CD14-positive monocyte (primary cell): Measurements from ENCODE around the gene MST1. TPM values are rescaled to one million over a fixed set of nuclear protein-coding genes. Genes with fewer than 3 reads are reported as not detected.

Source experiments
- DNase-seq, 3 donors: peaks; one replicate each; pipeline ENCODE4 v3.0.0-alpha.2; 2011 to 2022
- H2AFZ ChIP-seq: 2 replicates; pipeline ENCODE4 v1.6.0; 2012; ENCODE audit warnings: mild to moderate bottlenecking, low read depth, low read length, inconsistent platforms; ENCODE audit not compliant: insufficient read depth, poor library complexity, severe bottlenecking
- H3K27ac ChIP-seq, 2 donors: 1 replicate in 1 of 2; 2 replicates in 1 of 2; pipeline ENCODE4 v1.5.1; 2012 to 2013; ENCODE audit warnings: low read length in 2 of 2, control low read depth in 1 of 2, inconsistent platforms in 1 of 2, low read depth in 1 of 2, mild to moderate bottlenecking in 1 of 2
- H3K27me3 ChIP-seq, 2 donors: one replicate each; pipeline versions ENCODE4 v1.6.0 to v1.6.1; 2011 to 2013; ENCODE audit warnings: low read length in 2 of 2; ENCODE audit not compliant: control insufficient read depth in 2 of 2, insufficient read depth in 2 of 2
- H3K36me3 ChIP-seq, 2 donors: replicated peaks in 1 of 2; 1 replicate in 1 of 2; 2 replicates in 1 of 2; pipeline versions ENCODE4 v1.5.1 to v1.6.1; 2012 to 2013; ENCODE audit warnings: low read length in 2 of 2, control low read depth in 1 of 2, inconsistent platforms in 1 of 2, mild to moderate bottlenecking in 1 of 2; ENCODE audit not compliant: insufficient read depth in 2 of 2, control insufficient read depth in 1 of 2
- H3K4me1 ChIP-seq, 2 donors: 1 replicate in 1 of 2; 2 replicates in 1 of 2; pipeline versions ENCODE4 v1.5.1 to v1.6.1; 2012 to 2013; ENCODE audit warnings: low read length in 2 of 2, control low read depth in 1 of 2, inconsistent platforms in 1 of 2, mild to moderate bottlenecking in 1 of 2, moderate library complexity in 1 of 2; ENCODE audit not compliant: insufficient read depth in 2 of 2, control insufficient read depth in 1 of 2
- H3K4me2 ChIP-seq: replicated peaks from 2 replicates; pipeline ENCODE3; 2012; ENCODE audit warnings: low read length, moderate library complexity, mild to moderate bottlenecking; ENCODE audit not compliant: poor library complexity, severe bottlenecking; ENCODE audit errors: extremely low read depth
- H3K4me3 ChIP-seq, 3 experiments: fragments of 200-600 bp in 1 of 3; sonication (generic) in 1 of 3; replicated peaks in 1 of 3; 1 replicate in 2 of 3; 2 replicates in 1 of 3; pipeline ENCODE4 v1.5.1; 2011 to 2013; ENCODE audit warnings: low read length in 3 of 3, mild to moderate bottlenecking in 3 of 3, control low read depth in 2 of 3, low read depth in 2 of 3, inconsistent platforms in 1 of 3, moderate library complexity in 1 of 3
- H3K79me2 ChIP-seq: 2 replicates; pipeline ENCODE4 v1.6.0; 2012; ENCODE audit warnings: mild to moderate bottlenecking, control low read depth, inconsistent platforms, low read length, moderate library complexity; ENCODE audit not compliant: insufficient read depth
- H3K9ac ChIP-seq: 2 replicates; pipeline ENCODE4 v1.6.0; 2017; ENCODE audit warnings: low read length, mild to moderate bottlenecking; ENCODE audit not compliant: insufficient read depth, poor library complexity, severe bottlenecking
- H3K9me3 ChIP-seq, 2 donors: replicated peaks in 1 of 2; 1 replicate in 1 of 2; 2 replicates in 1 of 2; pipeline versions ENCODE4 v1.5.1 to v1.6.1; 2012 to 2013; ENCODE audit warnings: low read length in 2 of 2, control low read depth in 1 of 2; ENCODE audit not compliant: control insufficient read depth in 1 of 2, insufficient read depth in 1 of 2
- H4K20me1 ChIP-seq: 2 replicates; pipeline ENCODE4 v1.6.0; 2012; ENCODE audit warnings: mild to moderate bottlenecking, low read length, control low read depth, moderate library complexity; ENCODE audit not compliant: insufficient read depth
- H3K27ac Mint-ChIP-seq, 7 donors: one replicate each; pipeline ENCODE4 v1.8.0; 2020; ENCODE audit warnings: mild to moderate bottlenecking in 7 of 7, mixed read lengths in 7 of 7, moderate library complexity in 6 of 7, inconsistent platforms in 2 of 7
- H3K27me3 Mint-ChIP-seq, 3 donors: one replicate each; pipeline ENCODE4 v1.8.0; 2021 to 2022; ENCODE audit warnings: low read depth in 3 of 3, mild to moderate bottlenecking in 3 of 3, mixed read lengths in 3 of 3, moderate library complexity in 3 of 3, inconsistent platforms in 1 of 3
- H3K36me3 Mint-ChIP-seq, 2 donors: one replicate each; pipeline ENCODE4 v1.8.0; 2020; ENCODE audit warnings: mixed read lengths in 2 of 2, inconsistent platforms in 1 of 2, mild to moderate bottlenecking in 1 of 2
- H3K4me1 Mint-ChIP-seq: one replicate; pipeline ENCODE4 v1.8.0; 2020; ENCODE audit warnings: mild to moderate bottlenecking, mixed read lengths
- H3K4me3 Mint-ChIP-seq, 2 donors: one replicate each; pipeline ENCODE4 v1.8.0; 2020; ENCODE audit warnings: mild to moderate bottlenecking in 2 of 2, mixed read lengths in 2 of 2, moderate library complexity in 1 of 2
- H3K9me3 Mint-ChIP-seq, 7 donors: one replicate each; pipeline ENCODE4 v1.8.0; 2020 to 2022; ENCODE audit warnings: mixed read lengths in 7 of 7, mild to moderate bottlenecking in 6 of 7, moderate library complexity in 6 of 7, inconsistent platforms in 2 of 7
- WGBS: methylation state at CpG from one replicate; pipeline ENCODE4 v1.1.5; 2013; ENCODE audit warnings: missing lambda C conversion rate; ENCODE audit not compliant: insufficient coverage; 5-methylcytosine and 5-hydroxymethylcytosine counted together
- intact Hi-C, 2 donors: fragments of 100-400 bp; cut with micrococcal nuclease; formaldehyde crosslinking; loops; one replicate each; pipeline versions ENCODE4 v1.15.0 to v1.15.1; 2023
- polyA plus RNA-seq, 3 donors: library from polyadenylated mRNA; depleted of rRNA in 1 of 3; unstranded in 2 of 3; stranded (reverse) in 1 of 3; fragments of 300-500 nt in 2 of 3; fragments of >200 nt in 1 of 3; fragmentation: Illumina TruSeq in 2 of 3; gene quantifications; 1 replicate in 2 of 3; 2 replicates in 1 of 3; pipeline ENCODE4 v1.2.3, GENCODE V29; 2012 to 2021
- TF ChIP-seq, protein P1 (sequence below): fragments of 200-600 bp; IDR thresholded peaks from one replicate; pipeline ENCODE4 v1.8.0; 2022; ENCODE audit warnings: antibody characterized with exemption, mild to moderate bottlenecking

MST1 gene
- polyA plus RNA-seq, 3 donors: 0.28 to 17.8 TPM; not detected in 1

DNA sequence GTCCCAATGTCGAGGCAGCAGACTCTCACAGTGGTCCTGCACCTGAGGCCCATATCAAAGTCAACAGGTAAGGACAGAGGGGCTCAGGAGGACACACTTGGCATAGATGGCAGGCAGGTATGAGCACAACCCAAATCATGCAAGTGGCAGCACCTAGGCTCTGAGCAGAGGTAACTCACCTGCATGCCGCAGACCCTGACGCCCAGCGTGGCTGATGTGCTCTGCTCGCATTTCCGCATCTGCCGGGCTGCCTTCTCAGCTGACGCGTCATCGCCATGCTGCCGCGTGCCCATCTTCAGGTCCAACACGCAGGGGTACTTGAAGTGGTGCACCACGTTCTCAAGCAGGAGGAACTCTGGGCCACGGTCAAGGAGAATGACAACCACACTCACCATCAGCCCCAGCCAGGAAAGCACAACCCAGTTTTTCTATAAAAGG is 38.7 kb upstream of the MST1 start:
- Histone ChIP-seq H2AFZ (no peak overlapping the region), H3K9ac (no peak overlapping the region), H3K36me3 (peaks cover 49 to 71% of the 10 kb centered on the region in 2 donors), H3K79me2 (peaks cover 7% of the 10 kb centered on the region), H3K27me3 (no peaks in the 10 kb centered on the region), H3K4me3 (no peak overlapping the region), H3K9me3 (no peaks in the 10 kb centered on the region), H4K20me1 (peaks cover 3% of the 10 kb centered on the region), H3K4me2 (no peak overlapping the region), H3K27ac (no peak overlapping the region), H3K4me1 (peaks cover 14 to 19% of the 10 kb centered on the region in 2 donors)
- H3K4me1 Mint-ChIP-seq: peaks cover 14% of the 10 kb centered on the region
- WGBS: 96% methylated on average over 13 of the region's 15 CpGs
- no peak overlapping the region for H3K4me3 Mint-ChIP-seq
- H3K27ac Mint-ChIP-seq: peak overlapping the region in 1 of 7 donors; percentile 37
- DNase-seq: no peak
- TF ChIP-seq, protein P1, sequence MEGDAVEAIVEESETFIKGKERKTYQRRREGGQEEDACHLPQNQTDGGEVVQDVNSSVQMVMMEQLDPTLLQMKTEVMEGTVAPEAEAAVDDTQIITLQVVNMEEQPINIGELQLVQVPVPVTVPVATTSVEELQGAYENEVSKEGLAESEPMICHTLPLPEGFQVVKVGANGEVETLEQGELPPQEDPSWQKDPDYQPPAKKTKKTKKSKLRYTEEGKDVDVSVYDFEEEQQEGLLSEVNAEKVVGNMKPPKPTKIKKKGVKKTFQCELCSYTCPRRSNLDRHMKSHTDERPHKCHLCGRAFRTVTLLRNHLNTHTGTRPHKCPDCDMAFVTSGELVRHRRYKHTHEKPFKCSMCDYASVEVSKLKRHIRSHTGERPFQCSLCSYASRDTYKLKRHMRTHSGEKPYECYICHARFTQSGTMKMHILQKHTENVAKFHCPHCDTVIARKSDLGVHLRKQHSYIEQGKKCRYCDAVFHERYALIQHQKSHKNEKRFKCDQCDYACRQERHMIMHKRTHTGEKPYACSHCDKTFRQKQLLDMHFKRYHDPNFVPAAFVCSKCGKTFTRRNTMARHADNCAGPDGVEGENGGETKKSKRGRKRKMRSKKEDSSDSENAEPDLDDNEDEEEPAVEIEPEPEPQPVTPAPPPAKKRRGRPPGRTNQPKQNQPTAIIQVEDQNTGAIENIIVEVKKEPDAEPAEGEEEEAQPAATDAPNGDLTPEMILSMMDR: no peak
- H3K9me3 Mint-ChIP-seq: no peaks in the 10 kb centered on the region
- no peaks in the 10 kb centered on the region for H3K27me3 Mint-ChIP-seq
- peaks cover 43 to 63% of the 10 kb centered on the region in 2 donors for H3K36me3 Mint-ChIP-seq
- intact Hi-C loops: loop anchor here (10.0 kb wide), 2 partner anchors 53 to 57 kb away; partner anchors contain the start of genes APEH (in 2 of the 2) and IP6K1 (in 1 of the 2)

DNA sequence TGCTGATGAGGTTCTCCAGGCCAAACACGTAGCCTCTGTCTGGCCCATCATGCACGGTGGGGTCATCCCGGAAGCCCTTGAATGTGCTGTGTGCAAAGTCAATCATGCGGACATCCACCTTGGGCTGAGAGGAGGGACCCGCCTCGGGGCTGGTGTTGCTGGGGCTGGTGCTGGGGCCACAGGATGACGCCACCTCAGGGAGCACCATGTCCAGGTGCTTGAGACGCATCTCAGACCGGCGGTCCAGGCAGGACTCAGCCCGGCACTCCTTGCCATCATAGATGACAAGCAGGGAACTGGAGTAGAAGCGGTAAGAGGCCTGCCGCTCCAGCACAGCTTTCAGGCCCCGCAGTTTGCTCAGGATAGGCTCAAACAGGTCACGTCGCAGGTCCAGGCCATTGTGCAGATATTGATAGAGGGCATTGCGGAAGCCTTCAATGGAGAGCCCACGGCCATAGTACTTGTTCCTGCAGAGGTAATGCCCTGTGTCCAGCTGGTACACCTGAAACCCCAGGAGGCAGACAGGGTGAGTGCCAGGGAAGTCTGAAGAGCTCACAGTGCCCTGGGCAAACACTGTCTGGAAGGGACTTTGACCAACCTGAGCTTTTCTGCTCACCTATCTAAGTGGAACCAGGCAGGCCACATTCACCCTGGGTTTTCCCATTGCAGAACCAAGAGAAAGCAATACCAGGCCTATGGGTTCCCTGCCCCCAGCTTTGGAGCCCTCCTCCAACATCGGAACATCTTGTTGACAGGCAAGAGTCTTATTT is 38.1 kb upstream of the MST1 start:
- H3K79me2 ChIP-seq: peaks cover 13% of the 10 kb centered on the region
- Mint-ChIP-seq H3K4me1 (peaks cover 20% of the 10 kb centered on the region), H3K9me3 (no peaks in the 10 kb centered on the region), H3K27ac (peak overlapping the region in 3 of 7 donors; percentile 14 to 37 (median 30)), H3K36me3 (peaks cover 40 to 62% of the 10 kb centered on the region in 2 donors), H3K27me3 (no peaks in the 10 kb centered on the region), H3K4me3 (no peak overlapping the region)
- no peaks in the 10 kb centered on the region for H3K27me3 ChIP-seq
- DNase-seq: no peak
- no peaks in the 10 kb centered on the region for H3K9me3 ChIP-seq
- TF ChIP-seq, protein P1: no peak
- H4K20me1 ChIP-seq: peaks cover 9% of the 10 kb centered on the region
- H3K4me2 ChIP-seq: no peak overlapping the region
- peaks cover 19 to 25% of the 10 kb centered on the region in 2 donors for H3K4me1 ChIP-seq
- no peak overlapping the region for H2AFZ ChIP-seq
- H3K36me3 ChIP-seq: peaks cover 43 to 68% of the 10 kb centered on the region in 2 donors
- no peak overlapping the region for H3K4me3 ChIP-seq
- no peak overlapping the region for H3K27ac ChIP-seq
- intact Hi-C loops: loop anchor here (10.0 kb wide), 2 partner anchors 53 to 57 kb away; partner anchors contain the start of genes APEH (in 2 of the 2) and IP6K1 (in 1 of the 2)
- H3K9ac ChIP-seq: no peak overlapping the region
- WGBS: 94% methylated on average over 19 of the region's 19 CpGs
